ENCODE measurements around the gene MIA.
A peak's percentile ranks its signal among the peaks of the same experiment; 100 is the strongest.

MIA gene

DNA sequence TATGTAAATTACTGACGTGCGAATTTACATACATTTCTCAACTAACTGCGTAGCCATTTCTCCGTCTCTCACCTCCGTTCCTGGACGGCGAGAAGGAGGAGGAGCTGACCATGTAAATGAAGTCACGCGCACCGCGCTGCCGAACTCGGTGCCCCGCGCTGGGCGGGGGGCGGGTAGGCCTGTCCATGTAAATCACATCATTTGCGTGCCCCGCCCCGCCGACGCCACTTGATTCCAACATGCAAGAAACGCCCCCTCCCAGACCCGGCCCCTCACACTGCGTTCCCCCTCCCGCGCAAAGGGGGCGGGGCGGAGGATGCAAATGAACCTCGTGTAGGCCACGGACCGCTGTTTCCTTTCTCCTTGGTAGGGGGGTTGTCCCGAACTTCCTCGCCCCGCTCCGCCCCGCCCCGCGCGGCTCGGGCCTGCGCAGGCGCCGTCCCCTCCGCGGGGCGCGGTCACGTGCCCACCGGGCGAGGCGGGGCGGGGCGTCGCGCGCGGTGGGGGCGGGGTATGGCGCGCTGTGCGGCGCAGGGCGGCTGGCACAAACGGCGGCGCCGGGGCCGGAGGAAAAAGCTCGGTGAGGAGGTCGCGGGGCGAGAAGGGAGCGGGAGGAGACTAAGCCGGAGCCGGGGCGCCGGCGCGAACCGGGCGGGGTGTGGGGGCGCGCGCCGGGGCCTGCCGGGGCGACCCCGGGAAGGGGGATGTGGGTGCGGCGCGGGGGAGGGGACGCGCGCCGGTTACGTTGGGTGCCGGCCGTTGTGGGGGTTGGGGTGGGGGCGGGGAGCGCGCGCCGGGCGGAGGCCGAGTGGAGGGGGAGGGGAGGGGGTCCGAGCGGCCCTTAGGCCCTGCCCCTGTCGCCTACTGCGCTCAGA is 23.6 kb downstream of the MIA start, which contains the start of gene EGLN2 (continued):
- no peak for TF ChIP-seq ZNF174 (tag by site-specific recombination; IDR thresholded peaks at IDR 0.05)
- TF ChIP-seq YY1 (tag by site-specific recombination; IDR thresholded peaks at IDR 0.05) = no peak
- TF ChIP-seq ZBTB7A (tag by site-specific recombination; IDR thresholded peaks at IDR 0.05; ENCODE audit: low read depth) = peak; percentile 53; the same call in 1 of the 2 replicates
- TF ChIP-seq ZXDB (tag by site-specific recombination; IDR thresholded peaks at IDR 0.05) = peak; percentile 11; the same call in 1 of the 2 replicates
- TF ChIP-seq KLF10 (tag by site-specific recombination; IDR thresholded peaks at IDR 0.05) = peak; percentile 94
- TF ChIP-seq, protein P1, sequence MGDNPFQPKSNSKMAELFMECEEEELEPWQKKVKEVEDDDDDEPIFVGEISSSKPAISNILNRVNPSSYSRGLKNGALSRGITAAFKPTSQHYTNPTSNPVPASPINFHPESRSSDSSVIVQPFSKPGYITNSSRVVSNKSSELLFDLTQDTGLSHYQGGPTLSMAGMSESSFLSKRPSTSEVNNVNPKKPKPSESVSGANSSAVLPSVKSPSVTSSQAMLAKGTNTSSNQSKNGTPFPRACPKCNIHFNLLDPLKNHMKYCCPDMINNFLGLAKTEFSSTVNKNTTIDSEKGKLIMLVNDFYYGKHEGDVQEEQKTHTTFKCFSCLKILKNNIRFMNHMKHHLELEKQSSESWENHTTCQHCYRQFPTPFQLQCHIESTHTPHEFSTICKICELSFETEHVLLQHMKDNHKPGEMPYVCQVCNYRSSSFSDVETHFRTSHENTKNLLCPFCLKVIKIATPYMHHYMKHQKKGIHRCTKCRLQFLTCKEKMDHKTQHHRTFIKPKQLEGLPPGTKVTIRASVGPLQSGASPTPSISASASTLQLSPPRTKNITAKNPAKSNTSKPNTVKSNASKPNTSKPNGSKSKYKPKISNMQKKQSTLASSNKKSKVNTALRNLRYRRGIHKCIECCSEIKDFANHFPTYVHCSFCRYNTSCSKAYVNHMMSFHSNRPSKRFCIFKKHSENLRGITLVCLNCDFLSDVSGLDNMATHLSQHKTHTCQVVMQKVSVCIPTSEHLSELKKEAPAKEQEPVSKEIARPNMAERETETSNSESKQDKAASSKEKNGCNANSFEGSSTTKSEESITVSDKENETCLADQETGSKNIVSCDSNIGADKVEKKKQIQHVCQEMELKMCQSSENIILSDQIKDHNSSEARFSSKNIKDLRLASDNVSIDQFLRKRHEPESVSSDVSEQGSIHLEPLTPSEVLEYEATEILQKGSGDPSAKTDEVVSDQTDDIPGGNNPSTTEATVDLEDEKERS (tag by site-specific recombination; IDR thresholded peaks at IDR 0.05) = no peak
- peak; percentile 38; the same call in 1 of the 2 replicates for TF ChIP-seq ZNF398 (tag by site-specific recombination; IDR thresholded peaks at IDR 0.05)
- TF ChIP-seq ZNF341 (tag by site-specific recombination; IDR thresholded peaks at IDR 0.05; ENCODE audit: low read depth) = peak; percentile 81
- TF ChIP-seq ZNF48 (tag by site-specific recombination; IDR thresholded peaks at IDR 0.05) = no peak
- TF ChIP-seq MZF1 (tag by site-specific recombination; IDR thresholded peaks at IDR 0.05; ENCODE audit: borderline replicate concordance) = no peak
- no peak for TF ChIP-seq ZFP41 (tag by site-specific recombination; IDR thresholded peaks at IDR 0.05; ENCODE audit: borderline replicate concordance)
- TF ChIP-seq, protein P2, sequence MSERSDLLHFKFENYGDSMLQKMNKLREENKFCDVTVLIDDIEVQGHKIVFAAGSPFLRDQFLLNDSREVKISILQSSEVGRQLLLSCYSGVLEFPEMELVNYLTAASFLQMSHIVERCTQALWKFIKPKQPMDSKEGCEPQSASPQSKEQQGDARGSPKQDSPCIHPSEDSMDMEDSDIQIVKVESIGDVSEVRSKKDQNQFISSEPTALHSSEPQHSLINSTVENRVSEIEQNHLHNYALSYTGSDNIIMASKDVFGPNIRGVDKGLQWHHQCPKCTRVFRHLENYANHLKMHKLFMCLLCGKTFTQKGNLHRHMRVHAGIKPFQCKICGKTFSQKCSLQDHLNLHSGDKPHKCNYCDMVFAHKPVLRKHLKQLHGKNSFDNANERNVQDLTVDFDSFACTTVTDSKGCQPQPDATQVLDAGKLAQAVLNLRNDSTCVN (tag by site-specific recombination; optimal IDR thresholded peaks at IDR 0.05) = peak; percentile 93
- TF ChIP-seq ZNF510 (tag by site-specific recombination; IDR thresholded peaks at IDR 0.05; ENCODE audit: insufficient replicate concordance) = no peak
- no peak for TF ChIP-seq ZSCAN4 (tag by site-specific recombination; IDR thresholded peaks at IDR 0.05)
- TF ChIP-seq RBAK (tag by site-specific recombination; IDR thresholded peaks at IDR 0.05) = no peak
- TF ChIP-seq, protein P3, sequence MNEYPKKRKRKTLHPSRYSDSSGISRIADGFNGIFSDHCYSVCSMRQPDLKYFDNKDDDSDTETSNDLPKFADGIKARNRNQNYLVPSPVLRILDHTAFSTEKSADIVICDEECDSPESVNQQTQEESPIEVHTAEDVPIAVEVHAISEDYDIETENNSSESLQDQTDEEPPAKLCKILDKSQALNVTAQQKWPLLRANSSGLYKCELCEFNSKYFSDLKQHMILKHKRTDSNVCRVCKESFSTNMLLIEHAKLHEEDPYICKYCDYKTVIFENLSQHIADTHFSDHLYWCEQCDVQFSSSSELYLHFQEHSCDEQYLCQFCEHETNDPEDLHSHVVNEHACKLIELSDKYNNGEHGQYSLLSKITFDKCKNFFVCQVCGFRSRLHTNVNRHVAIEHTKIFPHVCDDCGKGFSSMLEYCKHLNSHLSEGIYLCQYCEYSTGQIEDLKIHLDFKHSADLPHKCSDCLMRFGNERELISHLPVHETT (tag by site-specific recombination; IDR thresholded peaks at IDR 0.05) = no peak
